GM12891 (cell line): ENCODE measurements around the gene SZT2.

ENCODE experiments used
- PAX5 ChIP-seq: IDR thresholded peaks from 2 replicates; pipeline ENCODE4 v1.6.1; 2011; ENCODE audit warnings: low read length, moderate library complexity, mild to moderate bottlenecking; ENCODE audit not compliant: insufficient read depth, severe bottlenecking
- POLR2A ChIP-seq: IDR thresholded peaks from 2 replicates; pipeline ENCODE4 v1.6.1; 2011; ENCODE audit warnings: low read depth, low read length, control low read depth
- POLR2AphosphoS5 ChIP-seq: IDR thresholded peaks from 2 replicates; pipeline ENCODE4 v1.6.1; 2011; ENCODE audit warnings: low read depth, low read length, control low read depth
- POU2F2 ChIP-seq: IDR thresholded peaks from 2 replicates; pipeline ENCODE4 v1.6.1; 2011; ENCODE audit warnings: low read depth, mild to moderate bottlenecking, control low read depth, low read length, moderate library complexity
- TAF1 ChIP-seq: IDR thresholded peaks from 2 replicates; pipeline ENCODE4 v1.6.1; 2011; ENCODE audit warnings: low read depth, low read length, control low read depth

DNA sequence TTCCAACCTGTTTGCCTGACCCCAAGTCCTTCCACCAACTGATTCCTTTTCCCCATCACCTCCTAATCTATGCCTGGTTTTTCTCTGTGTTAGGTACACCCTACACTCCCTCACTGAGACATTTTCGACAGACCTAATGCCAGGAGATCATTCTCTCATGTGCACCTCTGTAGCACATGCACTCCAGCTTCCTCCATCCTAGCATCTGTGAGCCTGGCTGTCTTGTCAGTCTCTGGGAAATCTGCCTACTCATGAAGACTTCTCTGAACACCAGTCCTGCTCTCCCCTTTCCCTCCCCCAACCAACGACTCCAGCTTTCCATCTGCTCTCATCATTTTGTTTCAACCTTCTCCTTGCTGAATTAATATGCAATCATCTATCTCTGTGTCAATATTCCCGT lies 1.1 kb upstream of the SZT2 start:
- no peak for TF ChIP-seq POLR2AphosphoS5
- no peak for TF ChIP-seq POLR2A
- TF ChIP-seq TAF1: no peak
- no peak for TF ChIP-seq PAX5
- no peak for TF ChIP-seq POU2F2
